CD14-positive monocyte (primary cell): ENCODE results near the gene RWDD2A. TPM values are rescaled to one million over a fixed set of nuclear protein-coding genes. Genes with fewer than 3 reads are reported as not detected.

Source experiments
- DNase-seq, 3 donors: peaks; one replicate each; pipeline ENCODE4 v3.0.0-alpha.2; 2011 to 2022
- H2AFZ ChIP-seq: 2 replicates; pipeline ENCODE4 v1.6.0; 2012; ENCODE audit warnings: mild to moderate bottlenecking, low read depth, low read length, inconsistent platforms; ENCODE audit not compliant: insufficient read depth, poor library complexity, severe bottlenecking
- H3K27ac ChIP-seq, 2 donors: 1 replicate in 1 of 2; 2 replicates in 1 of 2; pipeline ENCODE4 v1.5.1; 2012 to 2013; ENCODE audit warnings: low read length in 2 of 2, control low read depth in 1 of 2, inconsistent platforms in 1 of 2, low read depth in 1 of 2, mild to moderate bottlenecking in 1 of 2
- H3K27me3 ChIP-seq, 2 donors: one replicate each; pipeline versions ENCODE4 v1.6.0 to v1.6.1; 2011 to 2013; ENCODE audit warnings: low read length in 2 of 2; ENCODE audit not compliant: control insufficient read depth in 2 of 2, insufficient read depth in 2 of 2
- H3K36me3 ChIP-seq, 2 donors: replicated peaks in 1 of 2; 1 replicate in 1 of 2; 2 replicates in 1 of 2; pipeline versions ENCODE4 v1.5.1 to v1.6.1; 2012 to 2013; ENCODE audit warnings: low read length in 2 of 2, control low read depth in 1 of 2, inconsistent platforms in 1 of 2, mild to moderate bottlenecking in 1 of 2; ENCODE audit not compliant: insufficient read depth in 2 of 2, control insufficient read depth in 1 of 2
- H3K4me1 ChIP-seq, 2 donors: 1 replicate in 1 of 2; 2 replicates in 1 of 2; pipeline versions ENCODE4 v1.5.1 to v1.6.1; 2012 to 2013; ENCODE audit warnings: low read length in 2 of 2, control low read depth in 1 of 2, inconsistent platforms in 1 of 2, mild to moderate bottlenecking in 1 of 2, moderate library complexity in 1 of 2; ENCODE audit not compliant: insufficient read depth in 2 of 2, control insufficient read depth in 1 of 2
- H3K4me2 ChIP-seq: replicated peaks from 2 replicates; pipeline ENCODE3; 2012; ENCODE audit warnings: low read length, moderate library complexity, mild to moderate bottlenecking; ENCODE audit not compliant: poor library complexity, severe bottlenecking; ENCODE audit errors: extremely low read depth
- H3K4me3 ChIP-seq, 3 experiments: fragments of 200-600 bp in 1 of 3; sonication (generic) in 1 of 3; replicated peaks in 1 of 3; 1 replicate in 2 of 3; 2 replicates in 1 of 3; pipeline ENCODE4 v1.5.1; 2011 to 2013; ENCODE audit warnings: low read length in 3 of 3, mild to moderate bottlenecking in 3 of 3, control low read depth in 2 of 3, low read depth in 2 of 3, inconsistent platforms in 1 of 3, moderate library complexity in 1 of 3
- H3K79me2 ChIP-seq: 2 replicates; pipeline ENCODE4 v1.6.0; 2012; ENCODE audit warnings: mild to moderate bottlenecking, control low read depth, inconsistent platforms, low read length, moderate library complexity; ENCODE audit not compliant: insufficient read depth
- H3K9ac ChIP-seq: 2 replicates; pipeline ENCODE4 v1.6.0; 2017; ENCODE audit warnings: low read length, mild to moderate bottlenecking; ENCODE audit not compliant: insufficient read depth, poor library complexity, severe bottlenecking
- H3K9me3 ChIP-seq, 2 donors: replicated peaks in 1 of 2; 1 replicate in 1 of 2; 2 replicates in 1 of 2; pipeline versions ENCODE4 v1.5.1 to v1.6.1; 2012 to 2013; ENCODE audit warnings: low read length in 2 of 2, control low read depth in 1 of 2; ENCODE audit not compliant: control insufficient read depth in 1 of 2, insufficient read depth in 1 of 2
- H4K20me1 ChIP-seq: 2 replicates; pipeline ENCODE4 v1.6.0; 2012; ENCODE audit warnings: mild to moderate bottlenecking, low read length, control low read depth, moderate library complexity; ENCODE audit not compliant: insufficient read depth
- H3K27ac Mint-ChIP-seq, 7 donors: one replicate each; pipeline ENCODE4 v1.8.0; 2020; ENCODE audit warnings: mild to moderate bottlenecking in 7 of 7, mixed read lengths in 7 of 7, moderate library complexity in 6 of 7, inconsistent platforms in 2 of 7
- H3K27me3 Mint-ChIP-seq, 3 donors: one replicate each; pipeline ENCODE4 v1.8.0; 2021 to 2022; ENCODE audit warnings: low read depth in 3 of 3, mild to moderate bottlenecking in 3 of 3, mixed read lengths in 3 of 3, moderate library complexity in 3 of 3, inconsistent platforms in 1 of 3
- H3K36me3 Mint-ChIP-seq, 2 donors: one replicate each; pipeline ENCODE4 v1.8.0; 2020; ENCODE audit warnings: mixed read lengths in 2 of 2, inconsistent platforms in 1 of 2, mild to moderate bottlenecking in 1 of 2
- H3K4me1 Mint-ChIP-seq: one replicate; pipeline ENCODE4 v1.8.0; 2020; ENCODE audit warnings: mild to moderate bottlenecking, mixed read lengths
- H3K4me3 Mint-ChIP-seq, 2 donors: one replicate each; pipeline ENCODE4 v1.8.0; 2020; ENCODE audit warnings: mild to moderate bottlenecking in 2 of 2, mixed read lengths in 2 of 2, moderate library complexity in 1 of 2
- H3K9me3 Mint-ChIP-seq, 7 donors: one replicate each; pipeline ENCODE4 v1.8.0; 2020 to 2022; ENCODE audit warnings: mixed read lengths in 7 of 7, mild to moderate bottlenecking in 6 of 7, moderate library complexity in 6 of 7, inconsistent platforms in 2 of 7
- CTCF ChIP-seq: fragments of 200-600 bp; IDR thresholded peaks from one replicate; pipeline ENCODE4 v1.8.0; 2022; ENCODE audit warnings: antibody characterized with exemption, mild to moderate bottlenecking
- WGBS: methylation state at CpG from one replicate; pipeline ENCODE4 v1.1.5; 2013; ENCODE audit warnings: missing lambda C conversion rate; ENCODE audit not compliant: insufficient coverage; 5-methylcytosine and 5-hydroxymethylcytosine counted together
- intact Hi-C, 2 donors: fragments of 100-400 bp; cut with micrococcal nuclease; formaldehyde crosslinking; loops; one replicate each; pipeline versions ENCODE4 v1.15.0 to v1.15.1; 2023
- polyA plus RNA-seq, 3 donors: library from polyadenylated mRNA; depleted of rRNA in 1 of 3; unstranded in 2 of 3; stranded (reverse) in 1 of 3; fragments of 300-500 nt in 2 of 3; fragments of >200 nt in 1 of 3; fragmentation: Illumina TruSeq in 2 of 3; gene quantifications; 1 replicate in 2 of 3; 2 replicates in 1 of 3; pipeline ENCODE4 v1.2.3, GENCODE V29; 2012 to 2021

The RWDD2A gene
- polyA plus RNA-seq, 3 donors, result 0.77 to 1.2 (median 1.1) TPM

GRCh38 chr6:83199863-83200225 is 6.7 kb downstream of the RWDD2A start:
- Mint-ChIP-seq H3K4me1 (peaks cover 2% of the 10 kb centered on the region), H3K27ac (no peak overlapping the region), H3K9me3 (peaks cover 0 to 2% (median 0%) of the 10 kb centered on the region in 7 donors), H3K27me3 (no peaks in the 10 kb centered on the region), H3K4me3 (no peak overlapping the region), H3K36me3 (peaks cover 5 to 8% of the 10 kb centered on the region in 2 donors)
- DNase-seq, result no peak
- H4K20me1 ChIP-seq, result no peaks in the 10 kb centered on the region
- H3K27me3 ChIP-seq, result no peaks in the 10 kb centered on the region
- no peaks in the 10 kb centered on the region for H3K36me3 ChIP-seq
- no peaks in the 10 kb centered on the region for H3K9me3 ChIP-seq
- H3K4me2 ChIP-seq, result no peak overlapping the region
- no peak overlapping the region for H2AFZ ChIP-seq
- H3K9ac ChIP-seq, result no peak overlapping the region
- H3K4me3 ChIP-seq, result no peak overlapping the region
- WGBS, result 100% methylated on average over 1 of the region's 2 CpGs
- intact Hi-C loops, result loop anchor here in 1 of 2 donors (10.0 kb wide), 1 partner anchor 955 kb away; the partner anchor contains the start of gene IBTK
- no peaks in the 10 kb centered on the region for H3K79me2 ChIP-seq
- no peak overlapping the region for H3K27ac ChIP-seq
- no peaks in the 10 kb centered on the region for H3K4me1 ChIP-seq
- TF ChIP-seq CTCF, result no peak

- WGBS, result no CpG with 5 or more reads among the region's 4 CpGs
- H3K4me3 Mint-ChIP-seq, result no peak overlapping the region
- Histone ChIP-seq H3K4me1 (no peaks in the 10 kb centered on the region), H3K27me3 (no peaks in the 10 kb centered on the region), H3K4me3 (no peak overlapping the region), H3K36me3 (no peaks in the 10 kb centered on the region), H3K9me3 (no peaks in the 10 kb centered on the region), H3K79me2 (no peaks in the 10 kb centered on the region), H3K9ac (no peak overlapping the region), H3K27ac (no peak overlapping the region), H2AFZ (no peak overlapping the region), H4K20me1 (no peaks in the 10 kb centered on the region), H3K4me2 (no peak overlapping the region)
- intact Hi-C loops, result no loop called here
- H3K4me1 Mint-ChIP-seq, result no peaks in the 10 kb centered on the region
- peaks cover 0 to 4% (median 0%) of the 10 kb centered on the region in 7 donors for H3K9me3 Mint-ChIP-seq
- no peak for TF ChIP-seq CTCF
- no peak overlapping the region for H3K27ac Mint-ChIP-seq
- peaks cover 0 to 3% of the 10 kb centered on the region in 2 donors for H3K36me3 Mint-ChIP-seq
- peaks cover 0 to 1% (median 0%) of the 10 kb centered on the region in 3 donors for H3K27me3 Mint-ChIP-seq
- no peak for DNase-seq
Measured at GRCh38 chr6:83202031-83202430, 8.9 kb downstream of the RWDD2A start.
